NCI-H1417 treated with DMSO at 0.1 percent for 48 hours (cell line): ENCODE data around the gene CSTPP1.

Experiments
- DNase-seq: peaks from one replicate; lab custom pipeline; 2025; lab: John Stamatoyannopoulos, UW

Gene CSTPP1

GRCh38 chr11:47208628-47209027 lies 272.1 kb downstream of the CSTPP1 start:
- DNase-seq, result no peak
